ENCODE results near the gene CDH1.

- TF ChIP-seq, protein P1, sequence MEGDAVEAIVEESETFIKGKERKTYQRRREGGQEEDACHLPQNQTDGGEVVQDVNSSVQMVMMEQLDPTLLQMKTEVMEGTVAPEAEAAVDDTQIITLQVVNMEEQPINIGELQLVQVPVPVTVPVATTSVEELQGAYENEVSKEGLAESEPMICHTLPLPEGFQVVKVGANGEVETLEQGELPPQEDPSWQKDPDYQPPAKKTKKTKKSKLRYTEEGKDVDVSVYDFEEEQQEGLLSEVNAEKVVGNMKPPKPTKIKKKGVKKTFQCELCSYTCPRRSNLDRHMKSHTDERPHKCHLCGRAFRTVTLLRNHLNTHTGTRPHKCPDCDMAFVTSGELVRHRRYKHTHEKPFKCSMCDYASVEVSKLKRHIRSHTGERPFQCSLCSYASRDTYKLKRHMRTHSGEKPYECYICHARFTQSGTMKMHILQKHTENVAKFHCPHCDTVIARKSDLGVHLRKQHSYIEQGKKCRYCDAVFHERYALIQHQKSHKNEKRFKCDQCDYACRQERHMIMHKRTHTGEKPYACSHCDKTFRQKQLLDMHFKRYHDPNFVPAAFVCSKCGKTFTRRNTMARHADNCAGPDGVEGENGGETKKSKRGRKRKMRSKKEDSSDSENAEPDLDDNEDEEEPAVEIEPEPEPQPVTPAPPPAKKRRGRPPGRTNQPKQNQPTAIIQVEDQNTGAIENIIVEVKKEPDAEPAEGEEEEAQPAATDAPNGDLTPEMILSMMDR (IDR thresholded peaks at IDR 0.05 in 8 of 11, conservative IDR thresholded peaks at IDR 0.05 in 3 of 11): no peak
- TF ChIP-seq POLR2A (IDR thresholded peaks at IDR 0.05): no peak
- TF ChIP-seq POLR2AphosphoS5 (IDR thresholded peaks at IDR 0.05): no peak
Measured at GRCh38 chr16:68736561-68736960, 531 bp upstream of the CDH1 start.

All from spleen (tissue), 7 donors.